ENCODE results near the gene MAP3K14. TPM values are rescaled to one million over a fixed set of nuclear protein-coding genes. Genes with fewer than 3 reads are reported as not detected.
"Not testable (repeated sequence)": the region's sequence is repeated elsewhere in the genome, so short reads cannot be mapped to it uniquely, and the experiment has no call there.

MAP3K14 gene
- total RNA-seq, 4 donors from 2014 or later = 5.4 to 15.9 (median 12.6) TPM

- no peak for DNase-seq (ENCODE audit: low spot score)
- no peak for TF ChIP-seq CTCF (IDR thresholded peaks at IDR 0.05)
- ATAC-seq (ENCODE audit: low FRiP score) = no peak
Observed at GRCh38 chr17:45345554-45346215, 28.9 kb upstream of the MAP3K14 start.

- TF ChIP-seq CTCF (IDR thresholded peaks at IDR 0.05) = no peak
- ATAC-seq (ENCODE audit: low FRiP score) (no peak), DNase-seq (ENCODE audit: low spot score) (no peak)
Observed at GRCh38 chr17:45345246-45345553, 28.4 kb upstream of the MAP3K14 start.

- DNase-seq (ENCODE audit: low spot score); ATAC-seq (ENCODE audit: low FRiP score): not testable (repeated sequence)
Observed at GRCh38 chr17:45343967-45344664, 27.3 kb upstream of the MAP3K14 start.

GRCh38 chr17:45342871-45343526 is 26.2 kb upstream of the MAP3K14 start:
- TF ChIP-seq CTCF (IDR thresholded peaks at IDR 0.05) = no peak
- DNase-seq (ENCODE audit: low spot score) (no peak), ATAC-seq (ENCODE audit: low FRiP score) (no peak)

GRCh38 chr17:45342306-45342705 is 25.5 kb upstream of the MAP3K14 start:
- ATAC-seq (ENCODE audit: low FRiP score) (no peak), DNase-seq (ENCODE audit: low spot score) (no peak)
- TF ChIP-seq CTCF (IDR thresholded peaks at IDR 0.05) = no peak

GRCh38 chr17:45341533-45342158 is 24.8 kb upstream of the MAP3K14 start:
- ATAC-seq (ENCODE audit: low FRiP score) = peak; percentile 90
- TF ChIP-seq CTCF (IDR thresholded peaks at IDR 0.05) = no peak
- DNase-seq (ENCODE audit: low spot score) = peak; percentile 45
